HG02970 (cell line): Measurements from ENCODE around the gene SGSM2.

Source experiments
- ATAC-seq: cut with Tn5 transposase; IDR thresholded peaks from one replicate; pipeline ENCODE4 v1.9.1; 2021; ENCODE audit warnings: mild to moderate bottlenecking, moderate library complexity, moderate number of reproducible peaks; ENCODE audit not compliant: unreplicated experiment, low FRiP score

Gene SGSM2

DNA sequence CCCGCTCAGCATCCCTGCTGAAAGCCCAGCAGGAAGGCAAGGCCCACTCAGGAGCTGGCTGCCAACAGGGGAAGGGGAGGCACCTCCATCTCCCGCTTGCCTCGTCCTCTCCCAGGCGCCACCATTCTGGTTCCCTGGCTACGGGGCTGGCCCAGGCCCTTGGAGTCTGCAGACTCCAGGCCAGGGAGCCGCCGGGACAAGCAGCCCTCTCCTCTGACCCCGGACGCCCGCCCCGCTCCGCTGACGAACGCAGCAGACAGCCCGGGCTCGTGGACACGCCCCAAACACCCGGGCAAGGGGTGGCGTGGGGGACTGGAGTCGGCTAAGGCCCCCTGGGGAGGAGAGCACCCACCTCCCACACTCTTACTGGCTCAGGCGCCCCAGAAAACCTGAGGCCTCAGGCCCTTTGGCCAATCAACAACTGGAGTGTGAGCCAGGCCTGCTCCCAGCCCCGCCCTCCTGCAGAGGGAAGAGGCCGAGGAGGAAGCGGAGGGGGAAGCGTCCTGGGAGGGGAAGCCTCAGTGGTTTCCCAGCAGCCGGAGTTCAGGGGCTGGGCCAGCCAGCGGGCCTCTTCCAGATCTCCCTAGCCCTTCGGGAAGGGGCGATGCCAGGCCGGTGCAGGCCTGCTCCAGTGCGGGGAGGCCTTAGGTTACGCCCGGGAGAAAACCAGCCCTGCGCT is 59.4 kb downstream of the SGSM2 start:
- ATAC-seq, result no peak

DNA sequence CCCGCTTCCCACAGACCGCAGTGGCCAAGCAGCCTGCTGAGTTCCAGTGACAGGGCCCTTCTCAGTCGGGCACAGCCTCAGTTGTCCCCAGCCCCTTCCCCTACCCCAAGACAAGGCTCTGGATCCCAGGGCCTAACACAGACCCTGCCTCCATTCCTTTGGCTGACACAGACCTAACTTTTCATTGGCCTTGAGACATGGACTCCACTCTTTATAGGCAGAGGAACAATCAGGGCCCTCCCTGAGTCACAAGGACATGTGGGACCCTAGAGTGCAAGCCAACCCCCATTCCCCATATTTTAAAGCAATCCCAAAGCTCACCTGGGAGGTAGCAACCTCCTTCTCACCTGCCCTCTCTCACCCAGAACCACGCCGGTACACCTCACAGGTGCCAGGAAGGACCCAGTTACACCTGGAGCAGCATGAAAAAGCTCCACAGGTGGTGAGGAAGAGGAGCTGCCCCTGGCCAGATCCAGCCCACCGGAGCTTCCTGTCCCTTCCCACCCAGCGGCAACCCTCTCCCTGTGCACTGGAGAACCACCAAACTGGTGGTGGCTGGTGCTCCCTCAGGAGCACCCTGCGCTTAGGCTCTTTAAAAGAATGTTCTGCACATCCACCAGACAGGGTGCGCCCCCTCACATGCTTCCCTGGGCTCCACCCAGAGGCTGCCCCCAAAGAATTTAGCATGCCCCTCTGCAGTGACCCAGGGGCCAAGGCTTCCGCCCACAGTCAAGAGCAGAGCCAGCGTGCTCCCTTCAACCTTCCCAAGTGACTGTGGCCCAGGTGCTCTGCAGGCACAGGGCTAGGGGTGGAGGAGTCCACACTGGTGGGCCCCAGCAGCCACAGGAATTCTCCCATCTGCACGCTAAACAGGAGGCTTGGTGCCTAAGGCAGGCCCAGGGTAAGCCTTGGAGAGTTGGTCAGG is 60.2 kb downstream of the SGSM2 start:
- no peak for ATAC-seq

- no peak for ATAC-seq
These were observed 60.9 kb downstream of the SGSM2 start for GRCh38 chr17:2398182-2398581.

- ATAC-seq, result no peak
These were observed 61.6 kb downstream of the SGSM2 start for GRCh38 chr17:2398655-2399571.

GRCh38 chr17:2399572-2400473 is 62.5 kb downstream of the SGSM2 start:
- ATAC-seq, result peak; percentile 40

DNA sequence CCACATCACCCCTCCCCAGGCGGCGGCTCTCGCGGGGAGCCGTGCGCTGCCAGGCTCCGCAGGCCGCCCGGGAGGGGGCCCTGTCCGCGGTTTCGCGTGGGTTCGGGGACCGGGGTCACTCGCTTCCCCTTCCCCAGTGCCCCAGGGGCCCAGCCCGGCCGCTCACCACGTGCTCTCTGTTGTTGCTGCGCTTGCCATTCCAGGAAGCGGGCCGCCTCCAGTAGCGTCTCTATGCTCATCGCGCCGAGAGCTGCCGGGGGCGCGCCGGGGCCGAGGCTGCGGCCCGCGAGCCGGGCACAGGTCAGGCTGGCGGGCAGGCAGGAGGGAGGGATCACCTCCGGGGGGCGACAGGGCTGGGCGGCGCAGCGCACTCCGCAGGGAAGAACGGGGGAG is 63.2 kb downstream of the SGSM2 start:
- ATAC-seq, result no peak

- peak; percentile 35 for ATAC-seq
These were observed 63.6 kb downstream of the SGSM2 start, which contains the start of gene MNT for GRCh38 chr17:2400877-2401425. MNT (minus strand) TSS chr17:2401060; CDS start chr17:2400712, 348 bp downstream.

- peak; percentile 48 for ATAC-seq
These were observed 64.3 kb downstream of the SGSM2 start for GRCh38 chr17:2401426-2402221.

GRCh38 chr17:2402544-2402943 is 65.2 kb downstream of the SGSM2 start:
- ATAC-seq, result no peak

DNA sequence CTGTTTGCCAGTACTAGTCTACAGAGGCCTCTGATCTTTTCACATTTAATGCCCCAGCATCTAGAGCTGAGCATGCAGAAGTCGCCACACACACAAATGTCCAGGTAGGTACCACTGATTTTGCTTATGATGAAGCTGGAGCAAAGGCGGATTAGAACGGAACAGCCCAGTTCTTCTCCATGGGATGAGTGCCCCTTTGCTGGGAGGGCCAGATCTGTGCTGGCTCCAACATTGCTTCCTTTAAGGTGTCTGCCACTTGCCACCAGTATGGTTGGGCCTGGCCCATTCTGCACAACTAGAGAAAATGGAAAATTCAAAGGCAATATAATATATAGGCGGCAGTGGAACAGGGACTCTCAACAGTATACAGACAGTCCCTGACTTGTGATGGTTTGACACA is 65.7 kb downstream of the SGSM2 start:
- ATAC-seq, result no peak

DNA sequence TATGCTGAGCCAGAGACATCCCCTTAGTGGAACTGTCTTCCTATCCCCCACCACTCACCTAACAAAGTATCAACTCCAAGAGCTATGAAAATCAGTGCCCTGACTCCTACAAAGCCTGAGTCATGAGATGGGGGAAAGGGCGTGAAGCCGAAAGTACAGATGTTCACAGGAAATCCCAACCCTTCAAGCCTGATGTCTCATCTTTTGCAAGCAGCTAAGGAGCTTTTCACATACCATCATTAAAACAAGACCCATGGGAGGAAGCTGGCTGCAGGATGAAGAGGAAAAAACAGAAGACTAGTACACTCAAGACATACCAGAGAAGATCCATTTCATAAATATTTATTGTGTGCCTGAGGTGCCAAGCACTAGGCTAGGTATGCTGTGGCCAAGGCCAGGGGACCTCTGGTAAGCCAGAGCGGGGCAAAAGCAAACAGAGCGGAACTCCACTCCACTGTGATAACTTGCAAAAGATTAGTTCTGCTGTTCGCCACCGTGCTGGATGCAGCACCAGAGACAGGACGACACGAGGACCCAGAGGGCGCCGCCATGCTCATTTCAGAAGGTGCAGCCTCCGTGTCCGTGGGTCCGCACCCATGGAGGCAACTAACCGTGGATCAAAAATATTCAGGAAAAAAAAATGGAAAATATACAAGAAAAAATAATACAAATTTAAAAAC is 68.1 kb downstream of the SGSM2 start:
- no peak for ATAC-seq

- ATAC-seq, result no peak
These were observed 69.1 kb downstream of the SGSM2 start for GRCh38 chr17:2406271-2406902.

DNA sequence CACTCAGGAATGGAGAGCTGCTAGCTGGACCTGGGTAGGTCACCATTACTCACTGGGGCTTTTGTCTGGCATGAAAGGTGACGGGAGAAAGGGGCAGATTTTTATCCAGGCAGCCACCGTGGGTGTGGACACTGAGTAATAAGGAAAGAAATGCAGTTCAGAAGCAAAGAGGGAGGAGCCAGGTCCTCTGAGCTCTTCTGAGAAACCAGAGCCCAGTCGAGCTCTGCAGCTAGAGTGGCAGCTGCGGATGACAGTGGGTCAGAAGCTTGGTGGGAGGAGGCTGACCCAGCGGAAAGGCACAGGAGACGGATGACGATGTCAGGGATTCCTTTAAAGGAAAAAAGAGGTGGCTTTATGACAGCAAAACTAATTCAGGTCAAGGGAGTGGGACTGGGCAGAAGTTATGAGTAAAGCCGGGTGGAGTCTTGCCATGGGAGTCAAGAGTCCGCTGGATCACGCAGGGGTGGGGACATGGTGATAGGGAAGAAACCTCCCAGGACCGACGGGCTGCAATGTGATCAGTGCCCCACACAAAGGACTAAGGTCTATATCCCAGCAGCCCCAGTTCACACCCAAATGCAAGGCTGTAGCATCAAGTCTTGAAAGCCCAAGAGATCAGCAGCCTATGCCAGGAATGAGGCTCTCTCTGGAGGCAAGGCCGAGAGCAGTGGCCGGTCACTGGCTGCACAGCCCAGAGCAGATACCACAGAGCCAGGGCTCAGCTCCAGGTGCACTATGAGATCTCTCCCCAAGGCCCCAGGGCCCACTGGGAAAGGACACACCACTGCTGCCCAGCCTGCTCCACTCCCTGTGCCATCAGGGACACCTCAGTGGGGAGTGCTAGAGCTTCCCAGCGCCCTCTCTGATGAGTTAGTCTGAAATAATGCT is 69.8 kb downstream of the SGSM2 start:
- no peak for ATAC-seq

DNA sequence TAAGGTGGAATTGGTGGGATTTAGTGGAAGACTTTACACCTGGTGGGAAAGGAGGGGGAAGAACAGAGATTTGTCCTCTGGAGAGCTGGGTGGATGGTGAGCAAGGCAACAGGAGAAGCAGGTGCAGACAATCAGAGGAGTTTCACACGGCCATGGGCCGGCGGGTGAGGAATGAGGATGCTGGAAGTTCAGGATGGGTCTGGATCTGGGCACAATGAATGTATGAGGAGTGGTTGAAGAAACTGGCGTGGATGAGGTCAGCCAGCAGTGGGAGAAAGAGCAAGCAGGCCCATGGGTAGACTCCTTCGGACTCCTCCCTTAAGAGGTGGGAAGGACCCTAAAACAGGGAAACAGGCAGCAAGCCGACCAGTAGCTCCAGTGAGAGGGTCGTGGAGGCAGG is 73.7 kb downstream of the SGSM2 start:
- no peak for ATAC-seq

- no peak for ATAC-seq
These were observed 75.3 kb downstream of the SGSM2 start for GRCh38 chr17:2412561-2413021.

DNA sequence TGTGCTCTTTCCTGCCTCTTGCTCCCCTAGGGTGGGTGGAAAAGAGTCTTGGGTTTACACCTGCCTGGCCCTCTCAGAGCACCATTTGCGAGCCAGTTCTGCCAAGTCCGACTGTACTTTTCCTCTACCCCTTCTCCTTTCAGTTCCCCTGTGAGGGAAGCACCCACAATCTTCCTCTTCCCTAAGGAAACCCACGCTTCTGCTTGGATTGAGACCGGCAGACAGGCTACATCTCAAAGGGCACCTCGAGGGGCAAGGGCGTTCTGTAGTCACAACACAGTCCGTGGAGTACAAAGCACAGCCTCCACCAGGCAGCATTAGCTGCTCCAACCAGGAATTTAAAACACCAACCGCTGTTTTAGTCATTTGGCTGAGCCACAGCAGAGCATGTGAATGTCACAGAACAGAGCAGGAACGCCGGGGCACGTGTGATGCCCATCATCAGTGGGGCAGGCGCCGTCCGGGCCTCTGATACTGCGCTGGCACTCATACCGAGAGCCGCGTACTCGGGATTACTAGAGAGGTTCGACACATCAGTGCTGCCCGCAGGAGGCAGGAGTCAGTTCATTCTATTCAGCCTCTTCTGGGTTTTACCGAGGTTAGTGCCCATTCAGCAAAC is 77.3 kb downstream of the SGSM2 start:
- ATAC-seq, result no peak
